HG02610 (cell line): ENCODE measurements around the gene FCHO2.
A peak's percentile ranks its signal among the peaks of the same experiment; 100 is the strongest.
"Not testable (repeated sequence)": the region's sequence is repeated elsewhere in the genome, so short reads cannot be mapped to it uniquely, and the experiment has no call there.

Source experiments
- ATAC-seq: cut with Tn5 transposase; IDR thresholded peaks from one replicate; pipeline ENCODE4 v1.9.1; 2021; ENCODE audit warnings: mild to moderate bottlenecking, moderate library complexity; ENCODE audit not compliant: unreplicated experiment

FCHO2 gene

GRCh38 chr5:72955143-72955767, 586 bp upstream of the FCHO2 start:
- peak; percentile 32 for ATAC-seq

DNA sequence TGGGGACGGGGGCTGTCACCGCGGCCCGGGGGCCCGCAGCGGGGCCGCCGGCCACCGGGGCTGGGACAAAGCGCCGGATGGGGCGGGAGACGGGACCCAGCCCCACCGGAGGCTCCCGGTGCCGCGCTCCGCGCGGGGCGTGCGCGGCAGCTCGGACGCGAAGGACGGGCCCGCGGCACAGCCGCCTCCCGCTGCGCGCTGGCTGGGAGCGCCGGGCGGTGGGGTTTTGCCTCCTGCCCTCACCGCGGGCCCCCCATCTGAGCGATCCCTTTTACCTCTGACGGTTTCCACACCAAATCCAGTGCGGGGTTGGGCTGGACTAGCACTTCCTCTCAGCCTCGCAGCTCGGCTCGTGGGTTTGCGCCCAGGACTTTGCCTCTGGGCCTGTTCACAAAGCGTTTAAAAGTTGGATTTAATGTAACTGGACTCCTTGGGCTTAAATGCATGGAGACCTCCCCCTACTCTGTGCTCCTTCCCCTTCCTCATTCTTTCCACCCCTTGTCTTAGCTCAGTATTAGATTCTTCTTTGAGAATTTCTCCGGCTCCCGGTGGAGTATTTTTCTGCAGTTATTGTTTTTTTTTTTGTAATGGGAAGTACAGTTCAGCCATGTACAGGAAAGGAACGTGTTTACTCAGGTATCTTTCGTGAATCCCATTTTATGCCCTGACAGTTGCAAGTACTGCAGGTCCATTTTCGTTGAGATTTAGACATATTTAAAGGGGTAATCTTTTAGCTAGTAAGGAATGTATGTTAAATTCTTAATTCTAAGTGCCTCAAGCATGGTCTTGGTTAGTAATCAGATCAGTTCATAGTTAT, 691 bp downstream of the FCHO2 start:
- ATAC-seq = peak; percentile 30

- ATAC-seq = no peak
Observed at GRCh38 chr5:72957337-72957736, 1.5 kb downstream of the FCHO2 start.

DNA sequence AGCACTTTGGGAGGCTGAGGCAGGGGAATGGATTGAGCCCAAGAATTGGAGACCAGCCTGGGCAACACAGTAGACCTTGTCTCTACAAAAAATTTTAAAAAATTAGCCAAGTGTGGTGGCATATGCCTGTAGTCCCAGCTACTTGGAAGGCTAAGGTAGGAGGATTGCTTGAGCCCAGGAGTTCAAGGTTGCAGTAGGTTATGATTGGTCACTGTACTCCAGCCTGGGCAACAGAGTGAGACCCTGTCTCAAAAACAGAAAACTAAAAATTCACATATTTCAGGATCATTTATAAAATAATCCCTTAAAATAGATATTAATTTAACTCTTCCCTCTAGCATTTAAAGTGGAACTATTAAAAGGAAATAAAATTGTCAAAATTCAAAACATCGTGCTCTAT, 3.4 kb downstream of the FCHO2 start:
- ATAC-seq = no peak

DNA sequence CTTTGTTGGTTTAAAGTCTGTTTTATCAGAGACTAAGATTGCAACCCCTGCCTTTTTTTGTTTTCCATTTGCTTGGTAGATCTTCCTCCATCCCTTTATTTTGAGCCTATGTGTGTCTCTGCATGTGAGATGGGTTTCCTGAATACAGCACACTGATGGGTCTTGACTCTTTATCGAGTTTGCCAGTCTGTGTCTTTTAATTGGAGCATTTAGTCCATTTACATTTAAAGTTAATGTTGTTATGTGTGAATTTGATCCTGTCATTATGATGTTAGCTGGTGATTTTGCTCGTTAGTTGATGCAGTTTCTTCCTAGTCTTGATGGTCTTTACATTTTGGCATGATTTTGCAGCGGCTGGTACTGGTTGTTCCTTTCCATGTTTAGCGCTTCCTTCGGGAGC, 18.6 kb downstream of the FCHO2 start:
- ATAC-seq = not testable (repeated sequence)

GRCh38 chr5:72976810-72977209, 21.0 kb downstream of the FCHO2 start:
- not testable (repeated sequence) for ATAC-seq

- ATAC-seq = no peak
Observed at GRCh38 chr5:72985719-72986118, 29.9 kb downstream of the FCHO2 start.

GRCh38 chr5:72988769-72989168, 32.9 kb downstream of the FCHO2 start:
- no peak for ATAC-seq

DNA sequence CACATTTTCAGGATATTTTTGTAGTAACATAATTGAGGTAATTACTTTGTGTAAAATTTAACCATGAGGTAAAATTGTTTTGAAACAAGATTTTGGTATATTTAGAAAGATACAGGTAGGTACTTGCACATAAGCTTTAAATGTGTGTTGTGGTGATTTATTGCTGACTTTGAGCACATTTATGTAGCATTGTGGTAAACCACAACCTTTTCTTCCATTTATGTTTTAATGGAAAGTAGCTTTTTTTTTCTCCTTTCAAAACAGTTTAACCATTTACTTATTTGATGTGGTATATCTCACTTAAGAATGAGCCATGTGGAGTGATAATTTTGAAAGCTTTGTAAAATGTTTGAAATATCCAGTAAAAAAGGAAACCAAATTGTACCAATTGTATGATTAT, 35.6 kb downstream of the FCHO2 start:
- no peak for ATAC-seq

DNA sequence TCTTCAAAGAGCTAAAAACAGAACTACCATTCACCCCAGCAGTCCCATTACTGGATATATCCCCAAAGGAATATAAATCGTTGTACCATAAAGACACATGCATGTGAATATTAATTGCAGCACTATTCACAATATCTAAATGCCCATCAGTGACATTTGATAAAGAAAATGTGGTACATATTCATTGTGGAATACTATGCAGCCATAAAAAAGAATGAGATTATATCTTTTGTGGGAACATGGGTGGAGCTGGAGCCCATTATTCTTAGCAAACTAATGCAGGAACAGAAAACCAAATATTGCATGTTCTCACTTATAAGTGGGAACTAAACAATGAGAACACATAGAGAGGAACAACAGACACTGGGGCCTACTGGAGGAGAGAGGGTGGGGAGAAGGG, 38.7 kb downstream of the FCHO2 start:
- ATAC-seq = no peak

DNA sequence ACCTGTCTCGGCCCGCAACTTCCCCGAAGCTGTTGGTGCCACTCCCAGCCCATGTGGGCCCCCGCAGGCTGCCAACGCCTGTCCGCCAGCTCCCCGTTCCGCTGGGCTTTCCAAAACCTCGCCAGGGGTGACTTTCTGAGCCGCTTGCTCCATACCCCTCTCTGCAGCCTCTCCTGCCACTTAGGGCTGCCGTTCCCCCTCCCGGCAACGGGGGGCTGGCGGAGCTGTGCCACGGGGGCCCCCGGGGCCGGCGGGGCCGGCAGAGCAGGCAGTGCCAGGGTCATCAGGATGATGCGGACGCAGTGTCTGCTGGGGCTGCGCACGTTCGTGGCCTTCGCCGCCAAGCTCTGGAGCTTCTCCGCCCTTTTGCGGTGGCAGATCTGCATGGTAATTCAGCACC, 40.8 kb downstream of the FCHO2 start:
- ATAC-seq = no peak

DNA sequence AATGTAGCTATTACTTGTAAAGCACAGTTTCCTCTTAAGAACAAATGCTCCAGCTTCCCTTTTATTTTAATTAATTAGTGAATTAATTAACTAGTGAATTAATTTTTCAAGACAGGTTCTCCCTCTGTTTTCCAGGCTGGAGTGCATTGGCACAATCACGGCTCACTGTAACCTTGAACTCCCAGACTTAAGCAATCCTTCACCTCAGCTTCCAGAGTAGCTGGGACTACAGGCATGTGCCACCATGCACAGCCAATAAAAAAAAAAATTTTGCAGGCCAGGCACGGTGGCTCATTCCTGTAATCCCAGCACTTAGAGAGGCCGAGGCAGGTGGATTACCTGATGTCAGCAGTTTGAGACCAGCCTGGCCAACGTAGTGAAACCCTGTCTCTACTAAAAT, 44.1 kb downstream of the FCHO2 start:
- no peak for ATAC-seq

- ATAC-seq = no peak
Observed at GRCh38 chr5:73005886-73006285, 50.0 kb downstream of the FCHO2 start.

- no peak for ATAC-seq
Observed at GRCh38 chr5:73007051-73007450, 51.2 kb downstream of the FCHO2 start.

- ATAC-seq = no peak
Observed at GRCh38 chr5:73008831-73009230, 53.0 kb downstream of the FCHO2 start.

DNA sequence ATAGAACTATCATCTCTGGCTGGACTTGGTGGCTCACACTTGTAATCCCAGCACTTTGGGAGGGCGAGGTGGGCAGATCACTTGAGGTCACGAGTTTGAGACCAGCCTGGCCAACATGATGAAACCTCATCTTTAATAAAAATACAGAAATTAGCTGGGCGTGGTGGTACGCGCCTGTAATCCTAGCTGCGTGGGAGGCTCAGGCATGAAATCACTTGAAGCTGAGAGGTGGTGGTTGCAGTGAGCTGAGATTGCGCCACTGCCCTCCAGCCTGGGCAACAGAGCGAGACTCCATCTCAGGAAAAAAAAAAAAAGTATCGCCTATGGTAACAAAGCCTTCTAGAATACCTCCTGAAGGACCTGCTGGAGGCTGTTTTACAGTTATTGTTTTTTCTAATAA, 55.8 kb downstream of the FCHO2 start:
- ATAC-seq = not testable (repeated sequence)

DNA sequence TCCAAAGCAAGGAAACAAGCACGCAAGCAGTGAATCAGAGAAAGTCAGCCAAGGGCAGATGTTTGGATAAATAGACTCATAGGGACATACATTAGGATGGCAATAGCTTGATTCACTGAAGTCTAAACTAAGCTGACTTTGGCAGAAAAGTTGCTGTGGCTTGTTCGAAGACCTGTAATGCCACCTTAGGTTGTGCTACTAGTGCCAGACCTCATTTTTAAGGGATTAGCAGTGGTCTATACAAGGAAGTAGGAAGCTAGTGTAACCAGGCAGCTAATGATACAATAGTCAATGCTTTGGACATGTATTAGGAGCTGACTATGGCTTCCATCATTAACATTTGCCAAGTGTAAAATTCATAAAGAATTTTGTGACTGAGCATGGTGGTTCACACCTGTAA, 63.1 kb downstream of the FCHO2 start:
- ATAC-seq = no peak

DNA sequence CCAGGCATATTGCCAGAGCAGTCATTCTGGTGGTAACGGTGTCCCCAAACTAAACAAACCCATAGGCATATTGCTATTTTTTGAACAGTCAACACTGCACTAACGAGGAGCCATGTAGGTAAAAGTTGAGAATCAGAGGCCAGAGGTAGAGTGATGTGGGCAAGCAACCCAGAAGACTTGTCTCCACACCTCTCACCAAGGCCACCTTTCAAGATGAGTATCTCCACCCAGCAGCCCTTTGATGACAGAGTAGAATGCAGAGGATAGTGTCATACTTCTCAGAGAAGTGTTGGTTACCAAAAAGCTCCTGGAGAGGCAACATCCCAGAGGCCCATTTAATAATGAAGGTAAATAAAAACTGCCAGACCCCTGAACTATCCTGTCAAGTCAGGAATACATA, 63.9 kb downstream of the FCHO2 start:
- ATAC-seq = no peak

- ATAC-seq = no peak
Observed at GRCh38 chr5:73022471-73023169, 66.8 kb downstream of the FCHO2 start.

DNA sequence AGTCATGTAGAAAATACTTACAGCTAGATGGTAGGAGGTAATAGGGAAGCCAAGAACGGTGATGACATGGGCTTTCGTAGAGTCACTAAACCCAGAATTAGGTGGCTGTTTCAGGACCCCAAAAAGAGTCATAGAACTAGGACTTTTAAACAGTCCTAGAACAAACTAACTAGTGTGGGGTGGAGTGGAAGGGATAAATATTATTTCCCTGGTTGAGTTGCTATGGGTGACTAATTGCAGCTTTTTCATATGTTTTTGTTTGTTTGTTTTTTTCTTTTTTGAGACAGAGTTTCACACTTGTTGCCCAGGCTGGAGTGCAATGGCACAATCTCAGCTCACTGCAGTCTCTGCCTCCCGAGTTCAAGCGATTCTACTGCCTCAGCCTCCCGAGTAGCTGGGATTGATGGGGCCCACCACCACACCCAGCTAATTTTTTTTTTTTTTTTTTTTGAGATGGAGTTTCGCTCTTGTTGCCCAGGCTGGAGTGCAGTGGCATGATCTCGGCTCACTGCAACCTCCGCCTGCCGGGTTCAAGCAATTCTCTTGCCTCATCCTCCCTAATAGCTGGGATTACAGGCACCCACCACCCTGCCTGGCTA, 69.2 kb downstream of the FCHO2 start:
- not testable (repeated sequence) for ATAC-seq

GRCh38 chr5:73027361-73027760, 71.5 kb downstream of the FCHO2 start:
- no peak for ATAC-seq

GRCh38 chr5:73027816-73028215, 72.0 kb downstream of the FCHO2 start:
- ATAC-seq = no peak
